Thyroid gland (tissue), 4 donors: ENCODE data around the gene HOXA3.

Experiments
- CTCF ChIP-seq, 6 experiments: fragments of 200-600 bp in 3 of 6; fragments of 450-650 bp in 3 of 6; sonication (generic) in 3 of 6; IDR thresholded peaks; one replicate each; pipeline ENCODE4 v1.5.1; 2016 to 2019; ENCODE audit warnings: antibody characterized with exemption in 6 of 6, mild to moderate bottlenecking in 2 of 6, inconsistent platforms in 1 of 6, moderate library complexity in 1 of 6
- POLR2A ChIP-seq, 2 donors: fragments of 450-650 bp; IDR thresholded peaks; one replicate each; pipeline ENCODE4 v1.6.1; 2017; ENCODE audit warnings: antibody characterized with exemption in 2 of 2, mild to moderate bottlenecking in 2 of 2, moderate library complexity in 1 of 2

GRCh38 chr7:27126596-27127327 is 25.6 kb downstream of the HOXA3 start:
- TF ChIP-seq CTCF (IDR thresholded peaks at IDR 0.05) (no peak), POLR2A (IDR thresholded peaks at IDR 0.05) (no peak)
